K562 (cell line): Measurements from ENCODE around the gene INTS13. TPM values are rescaled to one million over a fixed set of nuclear protein-coding genes. Genes with fewer than 3 reads are reported as not detected.

ENCODE experiments used
- CCNT2 ChIP-seq: IDR thresholded peaks from 2 replicates; pipeline ENCODE4 v1.6.1; 2011; ENCODE audit warnings: borderline replicate concordance, low read depth, mild to moderate bottlenecking, moderate library complexity, mixed read lengths, low read length; ENCODE audit not compliant: insufficient read length; ENCODE audit errors: extremely low read depth
- FOXK2 ChIP-seq, 2 experiments: fragments of 450-650 bp; IDR thresholded peaks in 1 of 2; conservative IDR thresholded peaks in 1 of 2; 2 replicates each; pipeline ENCODE4 v1.6.1; 2016; ENCODE audit warnings: low read depth in 2 of 2, mild to moderate bottlenecking in 1 of 2
- GTF2A2 ChIP-seq: IDR thresholded peaks from 2 replicates; pipeline ENCODE4 v1.6.1; 2016; ENCODE audit warnings: mild to moderate bottlenecking, missing genetic modification characterization, missing compliant biosample characterization
- KLF10 ChIP-seq: fragments of 250-450 bp; sonication (Bioruptor Pico); IDR thresholded peaks from 2 replicates; pipeline ENCODE4 v1.6.1; 2021; ENCODE audit warnings: matching md5 sums
- MAFK ChIP-seq: IDR thresholded peaks from 2 replicates; pipeline ENCODE4 v1.6.1; 2011; ENCODE audit warnings: low read length, improper control_type of control experiment
- MAZ ChIP-seq, 2 experiments: fragments of 450-650 bp in 1 of 2; sonication (generic) in 1 of 2; formaldehyde crosslinking; IDR thresholded peaks in 1 of 2; conservative IDR thresholded peaks in 1 of 2; 2 replicates each; pipeline versions ENCODE4 v1.4.0 to v1.5.0; 2020; ENCODE audit warnings: mild to moderate bottlenecking in 1 of 2, missing genetic modification reagents in 1 of 2
- NR4A1 ChIP-seq, 2 experiments: fragments of 250-450 bp in 1 of 2; fragments of 450-650 bp in 1 of 2; sonication (Bioruptor Pico) in 1 of 2; IDR thresholded peaks; 2 replicates each; pipeline versions ENCODE4 v1.4.0 to v1.6.1; 2016 to 2020; ENCODE audit warnings: mild to moderate bottlenecking in 2 of 2, missing compliant biosample characterization in 1 of 2, missing genetic modification characterization in 1 of 2, moderate library complexity in 1 of 2
- RBM22 ChIP-seq: fragments of 200-400 bp; formaldehyde crosslinking; IDR thresholded peaks from 2 replicates; pipeline ENCODE4 v1.6.1; 2018; ENCODE audit warnings: low read length, low read depth; ENCODE audit not compliant: poor library complexity, severe bottlenecking
- RFX5 ChIP-seq: IDR thresholded peaks from 2 replicates; pipeline ENCODE4 v1.6.1; 2011; ENCODE audit warnings: low read depth, mild to moderate bottlenecking, improper control_type of control experiment, low read length
- TAF15 ChIP-seq: fragments of 200-400 bp; formaldehyde crosslinking; IDR thresholded peaks from 2 replicates; pipeline ENCODE4 v1.6.1; 2017; ENCODE audit warnings: mild to moderate bottlenecking, low read depth, low read length, moderate library complexity
- ZNF444 ChIP-seq: fragments of 250-450 bp; sonication (Bioruptor Pico); IDR thresholded peaks from 2 replicates; pipeline ENCODE4 v1.4.0; 2020; ENCODE audit warnings: mild to moderate bottlenecking, moderate library complexity
- polyA plus RNA-seq, 8 experiments: library from polyadenylated mRNA; depleted of rRNA in 4 of 8; stranded (reverse) in 5 of 8; unstranded in 3 of 8; fragments of >200 nt; fragmentation: Nextera tagmentation in 2 of 8; fragmentation: Illumina TruSeq in 1 of 8; extraction: Ambion mirVana in 2 of 8; extraction: Trizol in 1 of 8; gene quantifications; 2 replicates each; pipeline versions ENCODE4 v1.2.1 to v1.2.3, GENCODE V29; 2011 to 2014; ENCODE audit warnings: inconsistent platforms in 1 of 8, missing spikeins in 1 of 8
- total RNA-seq, 7 experiments: library from RNA; depleted of rRNA in 6 of 7; stranded (reverse); fragments of >200 nt in 6 of 7; fragmentation: Illumina TruSeq in 2 of 7; extraction: Trizol in 2 of 7; gene quantifications; 2 replicates each; pipeline versions ENCODE4 v1.2.1 to v1.2.3, GENCODE V29; 2011 to 2021; ENCODE audit warnings: low replicate concordance in 1 of 7
- TF ChIP-seq, protein P1 (sequence below): fragments of 450-650 bp; IDR thresholded peaks from 2 replicates; pipeline ENCODE4 v1.6.1; 2016; ENCODE audit warnings: low read depth
- TF ChIP-seq, protein P2 (sequence below), 2 experiments: fragments of 450-650 bp in 1 of 2; sonication (generic) in 1 of 2; formaldehyde crosslinking; conservative IDR thresholded peaks; 2 replicates each; pipeline versions ENCODE4 v1.4.0 to v1.8.1; 2020 to 2022; ENCODE audit warnings: mild to moderate bottlenecking in 1 of 2, missing genetic modification reagents in 1 of 2
- TF ChIP-seq, protein P3 (sequence below): fragments of 450-650 bp; IDR thresholded peaks from 2 replicates; pipeline ENCODE4 v1.6.1; 2017; ENCODE audit warnings: mild to moderate bottlenecking, moderate library complexity

INTS13 gene
- total and polyA plus RNA-seq, 9 of the 15 experiments (the other 6 are each of a cell fraction or from before 2014, with no cell fraction given), result 48.3 to 91.8 (median 78.1) TPM

DNA sequence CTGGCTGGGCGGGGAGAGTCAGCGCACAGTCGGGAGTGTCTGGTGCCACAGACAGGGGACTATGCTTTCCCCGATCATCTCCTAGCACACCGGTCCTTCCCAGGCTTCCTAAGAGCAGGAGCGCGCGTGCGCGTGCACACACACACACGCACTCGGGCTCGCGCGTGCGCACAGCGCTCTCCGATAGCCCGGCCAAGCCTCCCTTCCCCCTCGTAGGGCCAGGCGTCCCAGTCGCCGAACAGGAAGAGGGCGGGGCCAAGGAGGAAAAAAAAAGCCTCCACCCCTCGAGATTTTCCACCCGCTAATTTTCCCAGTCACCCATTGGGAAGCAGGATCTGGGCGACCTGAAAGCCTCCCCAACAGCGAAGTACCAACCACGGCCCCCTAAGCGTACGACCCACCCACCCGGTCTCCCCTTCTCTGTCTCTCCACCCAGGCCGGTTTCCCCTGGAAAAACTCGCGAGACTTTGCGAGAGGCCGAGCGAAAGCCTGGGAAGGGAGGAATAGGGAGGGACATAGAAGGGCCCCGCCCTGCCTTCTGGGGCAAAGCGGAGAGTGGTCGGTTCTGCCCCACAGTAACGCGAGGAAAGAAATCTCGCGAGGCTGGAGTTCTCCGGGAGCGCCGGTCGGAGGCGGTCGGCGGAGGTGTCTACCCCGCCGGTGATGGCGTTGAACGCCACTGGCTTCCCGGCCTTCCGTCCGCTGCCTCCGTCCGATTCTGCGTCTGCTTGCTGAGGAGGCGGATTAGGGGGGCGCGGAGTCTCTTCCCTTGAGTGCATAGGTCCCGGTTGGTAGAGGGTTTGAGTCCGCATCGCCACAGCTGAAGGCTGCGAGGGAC lies at the start of gene INTS13, which contains the start of gene FGFR1OP2 (continued):
- TF ChIP-seq, protein P1, sequence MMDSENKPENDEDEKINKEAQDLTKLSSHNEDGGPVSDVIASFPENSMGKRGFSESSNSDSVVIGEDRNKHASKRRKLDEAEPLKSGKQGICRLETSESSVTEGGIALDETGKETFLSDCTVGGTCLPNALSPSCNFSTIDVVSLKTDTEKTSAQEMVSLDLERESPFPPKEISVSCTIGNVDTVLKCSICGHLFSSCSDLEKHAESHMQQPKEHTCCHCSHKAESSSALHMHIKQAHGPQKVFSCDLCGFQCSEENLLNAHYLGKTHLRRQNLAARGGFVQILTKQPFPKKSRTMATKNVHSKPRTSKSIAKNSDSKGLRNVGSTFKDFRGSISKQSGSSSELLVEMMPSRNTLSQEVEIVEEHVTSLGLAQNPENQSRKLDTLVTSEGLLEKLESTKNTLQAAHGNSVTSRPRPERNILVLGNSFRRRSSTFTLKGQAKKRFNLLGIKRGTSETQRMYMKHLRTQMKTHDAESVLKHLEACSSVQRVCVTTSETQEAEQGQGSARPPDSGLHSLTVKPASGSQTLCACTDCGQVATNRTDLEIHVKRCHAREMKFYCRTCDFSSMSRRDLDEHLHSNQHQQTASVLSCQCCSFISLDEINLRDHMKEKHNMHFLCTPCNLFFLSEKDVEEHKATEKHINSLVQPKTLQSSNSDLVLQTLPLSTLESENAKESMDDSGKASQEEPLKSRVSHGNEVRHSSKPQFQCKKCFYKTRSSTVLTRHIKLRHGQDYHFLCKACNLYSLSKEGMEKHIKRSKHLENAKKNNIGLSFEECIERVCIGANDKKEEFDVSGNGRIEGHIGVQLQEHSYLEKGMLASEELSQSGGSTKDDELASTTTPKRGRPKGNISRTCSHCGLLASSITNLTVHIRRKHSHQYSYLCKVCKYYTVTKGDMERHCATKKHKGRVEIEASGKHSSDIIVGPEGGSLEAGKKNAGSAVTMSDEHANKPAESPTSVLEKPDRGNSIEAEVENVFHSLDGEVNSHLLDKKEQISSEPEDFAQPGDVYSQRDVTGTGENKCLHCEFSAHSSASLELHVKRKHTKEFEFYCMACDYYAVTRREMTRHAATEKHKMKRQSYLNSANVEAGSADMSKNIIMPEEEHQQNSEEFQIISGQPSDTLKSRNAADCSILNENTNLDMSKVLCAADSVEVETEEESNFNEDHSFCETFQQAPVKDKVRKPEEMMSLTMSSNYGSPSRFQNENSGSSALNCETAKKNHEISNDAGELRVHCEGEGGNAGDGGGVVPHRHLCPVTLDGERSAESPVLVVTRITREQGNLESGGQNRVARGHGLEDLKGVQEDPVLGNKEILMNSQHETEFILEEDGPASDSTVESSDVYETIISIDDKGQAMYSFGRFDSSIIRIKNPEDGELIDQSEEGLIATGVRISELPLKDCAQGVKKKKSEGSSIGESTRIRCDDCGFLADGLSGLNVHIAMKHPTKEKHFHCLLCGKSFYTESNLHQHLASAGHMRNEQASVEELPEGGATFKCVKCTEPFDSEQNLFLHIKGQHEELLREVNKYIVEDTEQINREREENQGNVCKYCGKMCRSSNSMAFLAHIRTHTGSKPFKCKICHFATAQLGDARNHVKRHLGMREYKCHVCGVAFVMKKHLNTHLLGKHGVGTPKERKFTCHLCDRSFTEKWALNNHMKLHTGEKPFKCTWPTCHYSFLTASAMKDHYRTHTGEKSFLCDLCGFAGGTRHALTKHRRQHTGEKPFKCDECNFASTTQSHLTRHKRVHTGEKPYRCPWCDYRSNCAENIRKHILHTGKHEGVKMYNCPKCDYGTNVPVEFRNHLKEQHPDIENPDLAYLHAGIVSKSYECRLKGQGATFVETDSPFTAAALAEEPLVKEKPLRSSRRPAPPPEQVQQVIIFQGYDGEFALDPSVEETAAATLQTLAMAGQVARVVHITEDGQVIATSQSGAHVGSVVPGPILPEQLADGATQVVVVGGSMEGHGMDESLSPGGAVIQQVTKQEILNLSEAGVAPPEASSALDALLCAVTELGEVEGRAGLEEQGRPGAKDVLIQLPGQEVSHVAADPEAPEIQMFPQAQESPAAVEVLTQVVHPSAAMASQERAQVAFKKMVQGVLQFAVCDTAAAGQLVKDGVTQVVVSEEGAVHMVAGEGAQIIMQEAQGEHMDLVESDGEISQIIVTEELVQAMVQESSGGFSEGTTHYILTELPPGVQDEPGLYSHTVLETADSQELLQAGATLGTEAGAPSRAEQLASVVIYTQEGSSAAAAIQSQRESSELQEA, result no peak
- TF ChIP-seq MAFK (no peak), CCNT2 (peak; percentile 63), RFX5 (no peak), RBM22 (peak; percentile 2), TAF15 (no peak), NR4A1 (CRISPR knock-in tag; IDR thresholded peaks at IDR 0.05) (no peak), NR4A1 (tag; IDR thresholded peaks at IDR 0.05) (no peak), GTF2A2 (tag) (no peak), FOXK2 (conservative IDR thresholded peaks at IDR 0.05 in 1 of 2, IDR thresholded peaks at IDR 0.05 in 1 of 2; ENCODE audit: low read depth in 2 of 2) (0 out of 4 replicates have a peak, but pooled peaks of 1 of the 2 experiments have one; percentile 11), ZNF444 (CRISPR knock-in tag) (no peak), MAZ (CRISPR knock-in tag; conservative IDR thresholded peaks at IDR 0.05 in 1 of 2, IDR thresholded peaks at IDR 0.05 in 1 of 2) (peak; percentile 52 to 55; a peak in 1 of 4 replicates), KLF10 (CRISPR knock-in tag) (no peak)
- TF ChIP-seq, protein P2, sequence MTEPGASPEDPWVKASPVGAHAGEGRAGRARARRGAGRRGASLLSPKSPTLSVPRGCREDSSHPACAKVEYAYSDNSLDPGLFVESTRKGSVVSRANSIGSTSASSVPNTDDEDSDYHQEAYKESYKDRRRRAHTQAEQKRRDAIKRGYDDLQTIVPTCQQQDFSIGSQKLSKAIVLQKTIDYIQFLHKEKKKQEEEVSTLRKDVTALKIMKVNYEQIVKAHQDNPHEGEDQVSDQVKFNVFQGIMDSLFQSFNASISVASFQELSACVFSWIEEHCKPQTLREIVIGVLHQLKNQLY (CRISPR knock-in tag; conservative IDR thresholded peaks at IDR 0.05), result no peak
- TF ChIP-seq, protein P3, sequence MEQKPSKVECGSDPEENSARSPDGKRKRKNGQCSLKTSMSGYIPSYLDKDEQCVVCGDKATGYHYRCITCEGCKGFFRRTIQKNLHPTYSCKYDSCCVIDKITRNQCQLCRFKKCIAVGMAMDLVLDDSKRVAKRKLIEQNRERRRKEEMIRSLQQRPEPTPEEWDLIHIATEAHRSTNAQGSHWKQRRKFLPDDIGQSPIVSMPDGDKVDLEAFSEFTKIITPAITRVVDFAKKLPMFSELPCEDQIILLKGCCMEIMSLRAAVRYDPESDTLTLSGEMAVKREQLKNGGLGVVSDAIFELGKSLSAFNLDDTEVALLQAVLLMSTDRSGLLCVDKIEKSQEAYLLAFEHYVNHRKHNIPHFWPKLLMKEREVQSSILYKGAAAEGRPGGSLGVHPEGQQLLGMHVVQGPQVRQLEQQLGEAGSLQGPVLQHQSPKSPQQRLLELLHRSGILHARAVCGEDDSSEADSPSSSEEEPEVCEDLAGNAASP, result no peak
